ENCODE data around the gene SERINC3. TPM values are rescaled to one million over a fixed set of nuclear protein-coding genes. Genes with fewer than 3 reads are reported as not detected.
A peak's percentile ranks its signal among the peaks of the same experiment; 100 is the strongest.

Gene SERINC3
- total RNA-seq, 4 donors from 2014 or later = 44.1 to 113 (median 58.3) TPM

DNA sequence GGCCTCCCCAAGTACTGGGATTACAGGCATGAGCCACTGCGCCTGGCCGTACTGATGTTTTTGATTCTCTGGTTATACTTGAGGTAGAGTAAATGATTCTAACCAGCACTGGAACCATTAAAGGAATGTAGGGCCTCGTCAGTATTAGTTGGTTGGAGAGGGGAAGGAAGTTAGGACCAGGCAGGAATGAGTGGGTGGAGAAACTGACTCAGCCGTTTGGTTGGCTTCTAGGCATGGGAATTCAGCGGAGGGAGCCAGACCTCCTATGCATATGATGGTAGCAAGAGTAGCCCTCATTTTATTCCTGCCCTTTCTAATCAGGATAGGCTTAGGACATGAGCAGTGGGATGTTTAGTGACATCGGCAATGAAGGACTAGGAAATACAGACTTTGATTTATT lies 19.0 kb upstream of the SERINC3 start:
- Histone ChIP-seq H3K4me3 (no peak overlapping the region), H3K27ac (no peak overlapping the region), H3K36me3 (no peaks in the 10 kb centered on the region), H3K9me3 (no peaks in the 10 kb centered on the region), H3K27me3 (no peaks in the 10 kb centered on the region), H3K4me1 (peaks cover 0 to 7% of the 10 kb centered on the region in 2 donors)
- intact Hi-C loops (cut with DNase I; ENCODE audit: low total_unique reads) = no loop called here
- no peak for TF ChIP-seq POLR2A (IDR thresholded peaks at IDR 0.05)
- TF ChIP-seq, protein P1, sequence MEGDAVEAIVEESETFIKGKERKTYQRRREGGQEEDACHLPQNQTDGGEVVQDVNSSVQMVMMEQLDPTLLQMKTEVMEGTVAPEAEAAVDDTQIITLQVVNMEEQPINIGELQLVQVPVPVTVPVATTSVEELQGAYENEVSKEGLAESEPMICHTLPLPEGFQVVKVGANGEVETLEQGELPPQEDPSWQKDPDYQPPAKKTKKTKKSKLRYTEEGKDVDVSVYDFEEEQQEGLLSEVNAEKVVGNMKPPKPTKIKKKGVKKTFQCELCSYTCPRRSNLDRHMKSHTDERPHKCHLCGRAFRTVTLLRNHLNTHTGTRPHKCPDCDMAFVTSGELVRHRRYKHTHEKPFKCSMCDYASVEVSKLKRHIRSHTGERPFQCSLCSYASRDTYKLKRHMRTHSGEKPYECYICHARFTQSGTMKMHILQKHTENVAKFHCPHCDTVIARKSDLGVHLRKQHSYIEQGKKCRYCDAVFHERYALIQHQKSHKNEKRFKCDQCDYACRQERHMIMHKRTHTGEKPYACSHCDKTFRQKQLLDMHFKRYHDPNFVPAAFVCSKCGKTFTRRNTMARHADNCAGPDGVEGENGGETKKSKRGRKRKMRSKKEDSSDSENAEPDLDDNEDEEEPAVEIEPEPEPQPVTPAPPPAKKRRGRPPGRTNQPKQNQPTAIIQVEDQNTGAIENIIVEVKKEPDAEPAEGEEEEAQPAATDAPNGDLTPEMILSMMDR (IDR thresholded peaks at IDR 0.05) = no peak
- no peak for DNase-seq

DNA sequence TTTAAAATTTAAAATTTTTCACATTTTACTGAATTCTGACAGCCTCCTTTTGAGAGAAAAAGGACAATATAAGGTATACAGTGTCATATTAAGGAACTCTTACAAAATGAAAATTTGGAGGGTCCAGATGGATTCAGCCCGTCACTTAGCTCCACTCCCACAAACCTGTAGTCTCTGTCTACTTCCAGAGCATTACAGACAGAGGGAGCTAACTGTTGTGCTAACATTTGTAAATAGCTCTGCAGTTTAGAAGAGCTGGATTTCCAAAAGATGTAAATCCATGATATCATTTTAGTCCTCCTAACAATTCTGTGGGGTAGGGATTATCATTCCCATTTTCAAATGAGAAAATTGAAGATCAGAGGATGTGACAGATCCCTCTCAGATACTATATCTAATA lies 16.1 kb upstream of the SERINC3 start:
- no peak for TF ChIP-seq POLR2A (IDR thresholded peaks at IDR 0.05)
- TF ChIP-seq, protein P1 (IDR thresholded peaks at IDR 0.05) = peak; percentile 32 to 55 (median 44)
- Histone ChIP-seq H3K27me3 (no peaks in the 10 kb centered on the region), H3K36me3 (no peaks in the 10 kb centered on the region), H3K4me1 (peaks cover 0 to 7% of the 10 kb centered on the region in 2 donors), H3K4me3 (no peak overlapping the region), H3K27ac (peak overlapping the region in 1 of 2 donors; percentile 23), H3K9me3 (no peaks in the 10 kb centered on the region)
- intact Hi-C loops (cut with DNase I; ENCODE audit: low total_unique reads) = no loop called here
- no peak for DNase-seq

DNA sequence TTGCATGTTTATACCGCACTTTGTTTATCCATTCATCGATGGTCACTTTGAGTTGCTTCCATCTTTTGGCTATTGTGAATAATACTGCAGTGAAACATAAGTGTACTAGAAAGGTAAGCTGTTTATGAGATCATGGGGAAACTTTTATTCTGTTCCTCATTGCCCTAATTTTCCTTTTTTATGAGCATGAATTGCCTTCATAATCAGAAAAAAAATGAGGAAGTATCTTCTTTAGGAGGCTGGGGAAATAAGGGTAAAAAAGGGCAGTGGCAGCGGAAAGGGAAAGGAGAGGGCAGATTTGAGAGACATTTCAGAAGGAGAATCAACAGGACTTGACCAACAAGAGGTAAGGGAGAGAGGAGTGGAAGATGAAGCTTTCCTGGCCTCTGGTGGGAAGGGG lies 14.3 kb upstream of the SERINC3 start:
- Histone ChIP-seq H3K4me3 (no peak overlapping the region), H3K36me3 (no peaks in the 10 kb centered on the region), H3K27ac (peak overlapping the region in 1 of 2 donors; percentile 37), H3K27me3 (no peaks in the 10 kb centered on the region), H3K4me1 (peaks cover 0 to 4% of the 10 kb centered on the region in 2 donors), H3K9me3 (no peaks in the 10 kb centered on the region)
- DNase-seq = no peak
- intact Hi-C loops (cut with DNase I; ENCODE audit: low total_unique reads) = no loop called here
- TF ChIP-seq, protein P1 (IDR thresholded peaks at IDR 0.05) = no peak
- no peak for TF ChIP-seq POLR2A (IDR thresholded peaks at IDR 0.05)

DNA sequence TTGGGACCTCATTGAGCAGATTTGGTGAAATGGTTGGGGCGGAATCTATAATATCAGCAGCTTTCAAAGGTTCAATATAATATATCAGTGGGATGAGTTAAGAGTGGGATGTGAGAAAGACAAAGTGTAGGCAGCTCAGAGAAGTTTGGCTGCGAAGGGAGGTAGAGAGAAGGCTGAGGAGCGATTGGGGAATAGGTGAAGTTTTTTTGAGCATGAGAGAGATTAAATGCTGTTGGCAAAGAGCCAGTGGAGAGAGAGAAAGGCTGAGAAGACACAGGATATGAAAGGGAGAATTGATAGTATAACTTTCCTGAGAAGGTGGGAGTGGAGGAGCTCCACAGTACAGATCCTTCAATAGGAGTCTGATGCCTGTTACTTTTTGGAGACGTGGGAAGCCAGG lies 12.1 kb upstream of the SERINC3 start:
- peak overlapping the region; percentile 28 to 87 for H3K27ac ChIP-seq

DNA sequence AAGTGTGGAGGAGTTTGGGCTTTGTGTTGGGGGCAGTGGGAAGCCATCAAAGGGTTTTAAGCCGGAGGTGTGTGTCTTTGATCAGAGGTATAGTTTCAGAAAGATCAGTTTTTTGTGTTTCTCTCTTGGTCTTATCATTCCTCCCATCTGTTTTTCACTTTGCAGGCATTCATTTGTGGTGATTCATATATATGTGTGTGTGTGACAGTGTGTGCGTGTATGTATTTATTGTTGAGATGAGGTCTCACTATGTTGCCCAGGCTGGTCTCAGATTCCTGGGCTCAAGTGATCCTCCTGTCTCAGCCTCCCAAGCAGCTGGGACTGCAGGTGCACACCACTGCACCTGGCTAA lies 11.1 kb upstream of the SERINC3 start:
- H3K27me3 ChIP-seq = no peaks in the 10 kb centered on the region
- H3K4me1 ChIP-seq = no peaks in the 10 kb centered on the region
- peak overlapping the region; percentile 59 to 91 for H3K4me3 ChIP-seq
- no peaks in the 10 kb centered on the region for H3K36me3 ChIP-seq
- TF ChIP-seq, protein P1 (IDR thresholded peaks at IDR 0.05) = no peak
- no peak for TF ChIP-seq POLR2A (IDR thresholded peaks at IDR 0.05)
- no peaks in the 10 kb centered on the region for H3K9me3 ChIP-seq
- intact Hi-C loops (cut with DNase I; ENCODE audit: low total_unique reads) = loop anchor here (5.0 kb wide), 1 partner anchor 74 kb away; no protein-coding TSS in a partner anchor
- H3K27ac ChIP-seq = peak overlapping the region; percentile 86 to 87
- no peak for DNase-seq

More for the DNA sequence above, 12.1 kb upstream of the SERINC3 start:
- H3K4me3 ChIP-seq = no peak overlapping the region
- no peaks in the 10 kb centered on the region for H3K36me3 ChIP-seq
- no peaks in the 10 kb centered on the region for H3K4me1 ChIP-seq
- TF ChIP-seq POLR2A (IDR thresholded peaks at IDR 0.05) = no peak
- TF ChIP-seq, protein P1 (IDR thresholded peaks at IDR 0.05) = no peak
- no peak for DNase-seq
- H3K27me3 ChIP-seq = no peaks in the 10 kb centered on the region
- intact Hi-C loops (cut with DNase I; ENCODE audit: low total_unique reads) = loop anchor here (5.0 kb wide), 1 partner anchor 73 kb away; no protein-coding TSS in a partner anchor
- H3K9me3 ChIP-seq = no peaks in the 10 kb centered on the region
